Mesendoderm (in vitro differentiated cells): Measurements from ENCODE around the gene ALK.

Experiments
- DNase-seq: peaks from one replicate; pipeline ENCODE4 v3.0.0; 2013
- H2AK5ac ChIP-seq: 2 replicates; pipeline ENCODE4 v1.6.1; 2013; ENCODE audit warnings: low read length, inconsistent platforms
- H2BK120ac ChIP-seq: 2 replicates; pipeline ENCODE4 v1.6.1; 2013; ENCODE audit warnings: low read depth, mild to moderate bottlenecking, low read length, moderate library complexity, mixed read lengths
- H2BK15ac ChIP-seq: replicated peaks from 2 replicates; pipeline ENCODE4 v1.6.1; 2013; ENCODE audit warnings: low read depth, mild to moderate bottlenecking, moderate library complexity
- H2BK5ac ChIP-seq: 2 replicates; pipeline ENCODE4 v1.6.1; 2013; ENCODE audit warnings: low read length, inconsistent platforms
- H3K18ac ChIP-seq: 2 replicates; pipeline ENCODE4 v1.6.1; 2013; ENCODE audit warnings: mild to moderate bottlenecking, low read length, mixed read lengths
- H3K23ac ChIP-seq: one replicate; pipeline ENCODE4 v1.6.1; 2013; ENCODE audit warnings: low read length
- H3K27ac ChIP-seq: 2 replicates; pipeline ENCODE4 v1.5.1; 2013; ENCODE audit warnings: low read depth, mild to moderate bottlenecking, inconsistent platforms, low read length, moderate library complexity
- H3K27me3 ChIP-seq: 2 replicates; pipeline ENCODE4 v1.6.1; 2013; ENCODE audit warnings: low read length, control low read depth, mild to moderate bottlenecking, inconsistent platforms; ENCODE audit not compliant: insufficient read depth, poor library complexity
- H3K36me3 ChIP-seq: 2 replicates; pipeline ENCODE4 v1.6.1; 2013; ENCODE audit warnings: low read length, inconsistent platforms; ENCODE audit not compliant: control insufficient read depth, insufficient read depth
- H3K4ac ChIP-seq: one replicate; pipeline ENCODE4 v1.6.1; 2013; ENCODE audit warnings: low read depth, mild to moderate bottlenecking, low read length, moderate library complexity
- H3K4me1 ChIP-seq: 2 replicates; pipeline ENCODE4 v1.6.1; 2013; ENCODE audit warnings: low read depth, low read length, inconsistent platforms; ENCODE audit not compliant: control insufficient read depth
- H3K4me2 ChIP-seq: 2 replicates; pipeline ENCODE4 v1.6.1; 2013; ENCODE audit warnings: low read length
- H3K4me3 ChIP-seq: 2 replicates; pipeline ENCODE4 v1.5.1; 2013; ENCODE audit warnings: mild to moderate bottlenecking, low read length
- H3K56ac ChIP-seq: one replicate; pipeline ENCODE4 v1.6.1; 2013; ENCODE audit warnings: low read length
- H3K79me1 ChIP-seq: 2 replicates; pipeline ENCODE4 v1.6.1; 2013; ENCODE audit warnings: low read length, inconsistent platforms
- H3K79me2 ChIP-seq: 2 replicates; pipeline ENCODE4 v1.6.1; 2013; ENCODE audit warnings: mild to moderate bottlenecking, low read length; ENCODE audit not compliant: control insufficient read depth, insufficient read depth
- H3K9ac ChIP-seq: 2 replicates; pipeline ENCODE4 v1.6.1; 2013; ENCODE audit warnings: low read length, inconsistent platforms
- H4K5ac ChIP-seq: one replicate; pipeline ENCODE4 v1.6.1; 2013; ENCODE audit warnings: low read length
- H4K8ac ChIP-seq: one replicate; pipeline ENCODE4 v1.6.1; 2013; ENCODE audit warnings: low read depth, mild to moderate bottlenecking, control low read depth, low read length, moderate library complexity
- WGBS: extraction: QIAGEN DNeasy Blood & Tissue Kit; methylation state at CpG from one replicate; pipeline ENCODE4 v1.1.7; 2013; ENCODE audit warnings: low lambda C conversion rate, missing lambda C conversion rate; ENCODE audit not compliant: insufficient coverage; ENCODE audit errors: extremely low coverage; 5-methylcytosine and 5-hydroxymethylcytosine counted together

The ALK gene

DNA sequence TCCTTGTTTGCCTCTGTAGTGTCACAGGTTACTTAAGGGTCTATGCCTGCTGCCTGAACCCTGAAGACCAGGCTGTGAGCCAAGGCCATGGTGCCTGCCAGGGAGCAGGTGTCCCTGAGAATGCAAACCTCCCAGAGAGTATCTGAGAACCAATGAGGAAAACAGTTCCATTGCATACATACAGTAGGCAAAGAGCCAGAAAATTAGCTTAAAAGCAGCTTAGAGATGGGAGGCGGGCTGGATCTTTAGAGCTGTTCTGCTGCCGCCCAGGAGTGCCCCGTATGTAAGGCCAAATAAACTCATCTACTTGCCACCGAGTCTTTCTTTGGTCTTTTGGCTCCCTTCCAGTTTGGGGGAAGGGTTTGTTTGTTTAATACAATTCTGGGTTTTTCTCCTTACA, 478.2 kb downstream of the ALK start:
- Histone ChIP-seq H3K27ac (no peak overlapping the region), H3K4me2 (no peak overlapping the region), H3K4me3 (no peak overlapping the region), H3K36me3 (no peaks in the 10 kb centered on the region), H2BK120ac (no peak overlapping the region), H3K79me1 (no peaks in the 10 kb centered on the region), H2AK5ac (no peak overlapping the region), H3K4me1 (no peaks in the 10 kb centered on the region), H4K8ac (no peak overlapping the region), H3K56ac (no peak overlapping the region), H3K4ac (no peak overlapping the region), H3K23ac (no peak overlapping the region), H2BK5ac (no peak overlapping the region), H3K9ac (no peak overlapping the region), H3K18ac (no peak overlapping the region), H3K27me3 (no peaks in the 10 kb centered on the region), H4K5ac (no peak overlapping the region), H2BK15ac (no peak overlapping the region), H3K79me2 (no peaks in the 10 kb centered on the region)
- WGBS, result no CpG with 5 or more reads among the region's 4 CpGs
- DNase-seq, result no peak

DNA sequence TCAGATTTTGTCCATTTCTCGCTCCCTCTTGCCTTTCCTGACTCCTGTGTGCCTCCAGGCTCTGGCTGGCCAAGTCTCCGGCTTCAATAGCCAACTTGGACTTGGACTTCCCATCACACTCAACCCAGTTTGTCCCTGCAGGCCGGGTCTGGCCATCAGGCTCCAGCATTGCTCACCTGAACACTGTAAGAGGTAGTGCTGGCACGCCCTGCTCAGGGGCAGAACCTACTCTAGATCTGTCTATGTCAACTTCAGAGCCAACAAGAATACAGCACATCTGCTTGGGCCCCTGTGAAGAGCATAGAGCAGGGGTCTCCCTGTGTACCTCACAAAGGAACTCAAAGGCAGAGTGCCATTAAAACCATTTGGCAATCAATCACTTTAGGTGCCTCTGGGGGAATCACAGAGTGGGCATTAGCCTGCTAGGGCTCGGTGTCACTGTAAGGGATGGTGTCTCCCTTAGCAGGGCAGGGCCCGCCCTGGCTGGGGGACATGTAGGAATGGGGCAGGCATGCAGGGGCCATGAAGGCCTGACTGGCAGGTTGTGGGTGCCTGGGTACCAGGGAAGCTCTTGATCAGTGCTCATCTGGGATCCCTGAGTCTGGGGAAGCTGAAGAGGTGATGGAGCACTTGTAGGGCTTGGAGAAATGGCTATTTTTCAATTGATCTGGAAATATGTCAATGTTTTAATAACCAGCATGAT, 480.3 kb downstream of the ALK start:
- Histone ChIP-seq H3K56ac (no peak overlapping the region), H3K9ac (no peak overlapping the region), H3K27me3 (no peaks in the 10 kb centered on the region), H3K18ac (no peak overlapping the region), H4K8ac (no peak overlapping the region), H3K4me3 (no peak overlapping the region), H4K5ac (no peak overlapping the region), H2AK5ac (no peak overlapping the region), H2BK120ac (no peak overlapping the region), H3K23ac (no peak overlapping the region), H3K79me2 (no peaks in the 10 kb centered on the region), H3K4ac (no peak overlapping the region), H3K36me3 (no peaks in the 10 kb centered on the region), H2BK15ac (no peak overlapping the region), H3K27ac (no peak overlapping the region), H3K4me1 (no peaks in the 10 kb centered on the region), H2BK5ac (no peak overlapping the region), H3K4me2 (no peak overlapping the region), H3K79me1 (no peaks in the 10 kb centered on the region)
- no peak for DNase-seq
- no CpG with 5 or more reads among the region's 6 CpGs for WGBS

DNA sequence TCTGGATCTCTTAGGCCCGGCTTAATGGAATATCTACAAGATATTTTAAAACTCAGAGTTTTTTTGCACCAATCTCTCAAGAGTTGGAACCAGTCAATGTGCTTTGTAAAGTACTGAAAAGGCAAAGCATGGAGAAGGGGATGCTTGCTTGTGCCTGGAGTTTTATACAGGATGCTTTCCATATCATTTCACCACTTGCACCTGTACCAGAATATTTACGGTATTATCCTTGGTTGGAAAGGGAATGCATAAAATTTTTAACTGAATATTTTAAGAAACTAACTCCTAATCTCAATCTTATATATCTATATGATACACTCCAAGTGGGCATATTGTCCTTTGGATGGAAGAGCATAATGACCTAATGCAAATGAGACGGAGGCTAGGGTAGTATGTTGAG, 487.5 kb downstream of the ALK start:
- no peak overlapping the region for H4K5ac ChIP-seq
- H2BK120ac ChIP-seq, result no peak overlapping the region
- H4K8ac ChIP-seq, result no peak overlapping the region
- no peaks in the 10 kb centered on the region for H3K79me2 ChIP-seq
- H2AK5ac ChIP-seq, result no peak overlapping the region
- no peak overlapping the region for H3K56ac ChIP-seq
- H3K23ac ChIP-seq, result no peak overlapping the region
- H3K9ac ChIP-seq, result no peak overlapping the region
- H3K4me2 ChIP-seq, result no peak overlapping the region
- no peaks in the 10 kb centered on the region for H3K4me1 ChIP-seq
- H3K27ac ChIP-seq, result no peak overlapping the region
- no peak overlapping the region for H2BK15ac ChIP-seq
- no peaks in the 10 kb centered on the region for H3K27me3 ChIP-seq
- no peak for DNase-seq
- no peaks in the 10 kb centered on the region for H3K36me3 ChIP-seq
- no peak overlapping the region for H3K18ac ChIP-seq
- no peaks in the 10 kb centered on the region for H3K79me1 ChIP-seq
- no CpG with 5 or more reads among the region's 3 CpGs for WGBS
- no peak overlapping the region for H3K4me3 ChIP-seq
- no peak overlapping the region for H2BK5ac ChIP-seq
- no peak overlapping the region for H3K4ac ChIP-seq

DNA sequence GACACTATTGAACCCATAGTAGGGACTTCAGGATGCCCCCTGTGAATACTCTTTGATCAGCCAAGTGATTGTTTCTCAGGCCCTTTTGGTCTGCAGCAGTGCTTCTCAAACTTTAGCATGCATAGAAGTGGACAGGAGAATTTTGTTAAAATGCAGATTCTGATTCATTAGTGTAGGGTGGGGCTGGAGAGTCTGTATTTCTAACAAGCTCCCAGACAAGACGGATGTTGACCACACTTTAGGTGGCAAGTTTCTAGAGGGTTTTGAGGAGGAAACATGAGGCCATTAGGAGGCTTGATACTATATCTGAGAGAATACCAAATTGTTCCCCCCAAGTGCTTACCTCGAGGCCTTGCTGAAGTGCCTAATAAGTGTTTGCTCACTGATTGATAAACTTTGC, 488.3 kb downstream of the ALK start:
- Histone ChIP-seq H2BK15ac (no peak overlapping the region), H3K36me3 (no peaks in the 10 kb centered on the region), H2BK5ac (no peak overlapping the region), H4K8ac (no peak overlapping the region), H3K27ac (no peak overlapping the region), H3K4me2 (no peak overlapping the region), H3K4me1 (no peaks in the 10 kb centered on the region), H3K23ac (no peak overlapping the region), H3K4me3 (no peak overlapping the region), H3K9ac (no peak overlapping the region), H3K4ac (no peak overlapping the region), H3K56ac (no peak overlapping the region), H4K5ac (no peak overlapping the region), H3K79me1 (no peaks in the 10 kb centered on the region), H2BK120ac (no peak overlapping the region), H3K18ac (no peak overlapping the region), H2AK5ac (no peak overlapping the region), H3K27me3 (no peaks in the 10 kb centered on the region), H3K79me2 (no peaks in the 10 kb centered on the region)
- no peak for DNase-seq
- WGBS, result no CpG with 5 or more reads among the region's 2 CpGs

DNA sequence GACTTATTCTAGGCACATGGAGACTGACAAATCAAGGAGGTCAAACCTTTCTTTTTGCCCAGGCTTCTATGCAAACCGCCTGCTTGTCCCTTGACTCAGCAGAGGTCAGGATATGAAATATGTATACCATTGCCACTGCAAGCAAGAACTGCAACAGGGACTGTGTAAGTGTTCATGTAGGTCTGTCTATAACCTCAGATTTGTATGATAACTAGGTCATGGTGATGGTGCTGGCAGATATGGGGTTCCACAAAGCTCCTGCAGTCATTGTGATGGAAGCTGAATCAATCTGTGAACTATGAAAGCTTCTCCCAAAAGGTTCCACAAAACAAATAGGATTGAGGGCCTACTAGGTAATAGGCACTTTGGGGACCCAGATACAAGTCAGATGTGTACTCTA, 489.9 kb downstream of the ALK start:
- Histone ChIP-seq H3K56ac (no peak overlapping the region), H3K23ac (no peak overlapping the region), H4K5ac (no peak overlapping the region), H3K4me3 (no peak overlapping the region), H3K79me2 (no peaks in the 10 kb centered on the region), H3K4me1 (no peaks in the 10 kb centered on the region), H3K4ac (no peak overlapping the region), H3K4me2 (no peak overlapping the region), H3K9ac (no peak overlapping the region), H2BK15ac (no peak overlapping the region), H3K27ac (no peak overlapping the region), H3K27me3 (no peaks in the 10 kb centered on the region), H2BK120ac (no peak overlapping the region), H3K36me3 (no peaks in the 10 kb centered on the region), H2AK5ac (no peak overlapping the region), H4K8ac (no peak overlapping the region), H3K18ac (no peak overlapping the region), H3K79me1 (no peaks in the 10 kb centered on the region), H2BK5ac (no peak overlapping the region)
- no peak for DNase-seq
- WGBS, result no CpG with 5 or more reads among the region's 1 CpG
